GM12872 (cell line): ENCODE results near the gene LTB4R2.

Experiments
- TF ChIP-seq, protein P1 (sequence below): IDR thresholded peaks from 3 replicates; pipeline ENCODE4 v1.5.1; 2011; ENCODE audit warnings: low read depth, mild to moderate bottlenecking, low read length, moderate library complexity; ENCODE audit not compliant: insufficient read depth

LTB4R2 gene

DNA sequence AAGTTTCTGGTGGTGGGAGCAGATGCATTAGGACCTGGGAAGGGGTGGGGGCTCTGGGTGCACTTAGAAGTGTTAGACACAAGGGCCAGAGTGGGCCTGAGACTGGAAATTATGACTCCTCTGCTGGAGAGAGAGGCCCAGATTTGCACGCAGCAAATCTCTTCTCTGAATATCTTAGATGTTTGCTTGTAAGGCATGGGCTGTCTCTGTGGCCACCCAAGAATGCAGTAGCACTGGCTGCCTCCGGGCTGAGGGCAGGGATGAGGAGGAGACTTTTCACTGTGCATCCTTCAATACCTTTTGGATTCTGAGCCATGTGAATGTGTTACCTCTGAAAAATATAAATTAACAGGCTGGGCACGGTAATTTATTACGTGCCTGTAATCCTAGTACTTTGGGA lies 24.6 kb upstream of the LTB4R2 start:
- TF ChIP-seq, protein P1, sequence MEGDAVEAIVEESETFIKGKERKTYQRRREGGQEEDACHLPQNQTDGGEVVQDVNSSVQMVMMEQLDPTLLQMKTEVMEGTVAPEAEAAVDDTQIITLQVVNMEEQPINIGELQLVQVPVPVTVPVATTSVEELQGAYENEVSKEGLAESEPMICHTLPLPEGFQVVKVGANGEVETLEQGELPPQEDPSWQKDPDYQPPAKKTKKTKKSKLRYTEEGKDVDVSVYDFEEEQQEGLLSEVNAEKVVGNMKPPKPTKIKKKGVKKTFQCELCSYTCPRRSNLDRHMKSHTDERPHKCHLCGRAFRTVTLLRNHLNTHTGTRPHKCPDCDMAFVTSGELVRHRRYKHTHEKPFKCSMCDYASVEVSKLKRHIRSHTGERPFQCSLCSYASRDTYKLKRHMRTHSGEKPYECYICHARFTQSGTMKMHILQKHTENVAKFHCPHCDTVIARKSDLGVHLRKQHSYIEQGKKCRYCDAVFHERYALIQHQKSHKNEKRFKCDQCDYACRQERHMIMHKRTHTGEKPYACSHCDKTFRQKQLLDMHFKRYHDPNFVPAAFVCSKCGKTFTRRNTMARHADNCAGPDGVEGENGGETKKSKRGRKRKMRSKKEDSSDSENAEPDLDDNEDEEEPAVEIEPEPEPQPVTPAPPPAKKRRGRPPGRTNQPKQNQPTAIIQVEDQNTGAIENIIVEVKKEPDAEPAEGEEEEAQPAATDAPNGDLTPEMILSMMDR = no peak

DNA sequence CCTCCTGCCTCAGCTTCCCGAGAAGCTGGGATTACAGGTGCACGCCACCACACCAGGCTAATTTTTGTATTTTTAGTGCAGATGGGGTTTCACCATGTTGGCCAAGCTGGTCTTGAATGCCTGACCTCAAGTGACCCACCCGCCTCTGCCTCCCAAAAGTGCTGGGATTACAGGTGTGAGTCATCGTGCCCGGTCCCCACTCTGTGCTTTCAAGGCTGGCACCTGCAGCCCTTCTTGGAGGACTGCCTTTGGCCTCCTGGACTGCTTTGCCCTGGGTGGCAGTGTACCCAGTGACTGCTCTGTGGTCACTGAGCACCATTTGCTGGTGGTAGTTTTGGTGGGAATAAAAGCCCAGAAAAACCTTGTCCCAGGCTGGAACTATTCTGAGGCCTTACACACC lies 22.9 kb upstream of the LTB4R2 start:
- TF ChIP-seq, protein P1 = no peak

DNA sequence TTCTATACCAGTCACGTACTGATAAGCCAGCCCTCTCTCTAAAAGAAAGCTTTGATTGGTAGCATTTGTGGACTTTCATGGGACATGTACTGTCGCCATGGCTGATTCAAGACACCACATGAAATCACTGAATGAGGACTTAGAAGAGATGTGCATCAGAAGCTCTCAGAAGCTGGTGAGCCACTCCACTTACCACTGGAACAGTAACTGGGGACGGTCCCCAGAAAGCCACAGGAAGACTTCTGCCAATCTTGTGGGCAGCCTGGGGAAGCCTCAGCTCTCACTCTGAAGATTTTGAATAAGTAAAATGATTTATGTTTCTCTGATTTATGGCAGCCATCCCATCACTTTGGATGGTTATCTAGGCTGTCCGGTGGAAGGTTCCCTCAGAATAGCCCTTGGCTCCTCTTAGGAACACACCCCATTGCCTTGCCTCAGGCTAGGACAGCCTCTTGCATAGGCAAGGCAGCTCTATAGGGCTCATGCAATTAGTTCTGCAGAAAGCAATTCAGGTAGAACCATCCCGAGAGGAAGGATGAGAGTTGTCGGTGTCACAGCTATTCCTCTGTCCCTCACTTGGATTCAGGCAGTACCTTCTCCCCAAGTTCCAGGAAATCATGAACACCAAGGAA lies 20.2 kb upstream of the LTB4R2 start:
- TF ChIP-seq, protein P1 = no peak

DNA sequence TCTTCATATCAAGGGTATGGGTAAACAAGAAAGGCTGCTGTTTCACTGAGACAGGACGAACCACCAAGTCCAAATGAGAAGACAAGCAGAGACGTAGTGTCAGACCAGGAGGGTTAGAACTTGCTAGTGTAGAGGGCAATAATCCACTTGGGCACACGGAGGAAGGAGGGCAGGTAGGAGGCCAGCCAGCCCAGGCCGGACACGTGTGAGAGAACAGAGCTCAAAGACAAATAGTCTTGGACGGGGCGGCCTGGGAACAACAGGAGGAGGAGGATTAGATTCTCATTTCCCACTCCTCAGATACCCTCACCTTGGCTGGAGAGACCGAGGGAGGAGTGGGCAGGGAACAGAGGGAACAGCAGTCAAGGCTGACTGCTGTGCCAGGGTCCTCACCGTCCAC lies 19.2 kb upstream of the LTB4R2 start:
- TF ChIP-seq, protein P1 = no peak

DNA sequence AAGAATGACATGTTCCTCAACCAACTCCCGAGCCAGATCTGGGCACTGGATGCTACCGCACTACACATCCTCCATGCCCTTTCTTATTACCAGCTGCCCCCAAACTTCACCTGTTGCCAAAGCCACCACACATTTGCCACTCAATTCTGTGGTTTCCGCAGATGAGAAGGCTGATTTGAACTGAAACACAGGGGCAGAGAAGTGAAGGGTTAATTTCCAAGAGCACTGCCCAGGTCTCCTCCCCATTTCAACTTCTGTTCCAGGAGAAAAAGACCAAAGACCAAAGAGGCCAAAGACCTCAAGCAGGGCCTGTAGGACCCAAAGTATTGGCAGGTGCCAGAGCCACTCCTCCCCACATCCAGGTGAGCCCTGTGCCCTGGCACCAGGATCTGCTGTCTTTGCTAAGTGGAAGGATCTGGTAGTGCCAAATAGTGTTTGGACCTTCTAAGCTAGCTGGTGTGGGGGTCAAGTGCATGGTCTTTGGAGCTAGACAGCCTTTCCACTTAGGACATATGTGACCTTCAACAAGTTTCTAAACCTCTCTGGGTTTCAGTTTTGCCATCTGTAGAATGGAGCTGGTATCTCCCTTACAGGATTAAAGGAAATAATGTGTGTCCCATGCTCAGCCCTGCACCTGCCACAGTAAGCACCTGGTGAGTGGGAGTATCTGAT lies 18.4 kb upstream of the LTB4R2 start:
- TF ChIP-seq, protein P1 = no peak

DNA sequence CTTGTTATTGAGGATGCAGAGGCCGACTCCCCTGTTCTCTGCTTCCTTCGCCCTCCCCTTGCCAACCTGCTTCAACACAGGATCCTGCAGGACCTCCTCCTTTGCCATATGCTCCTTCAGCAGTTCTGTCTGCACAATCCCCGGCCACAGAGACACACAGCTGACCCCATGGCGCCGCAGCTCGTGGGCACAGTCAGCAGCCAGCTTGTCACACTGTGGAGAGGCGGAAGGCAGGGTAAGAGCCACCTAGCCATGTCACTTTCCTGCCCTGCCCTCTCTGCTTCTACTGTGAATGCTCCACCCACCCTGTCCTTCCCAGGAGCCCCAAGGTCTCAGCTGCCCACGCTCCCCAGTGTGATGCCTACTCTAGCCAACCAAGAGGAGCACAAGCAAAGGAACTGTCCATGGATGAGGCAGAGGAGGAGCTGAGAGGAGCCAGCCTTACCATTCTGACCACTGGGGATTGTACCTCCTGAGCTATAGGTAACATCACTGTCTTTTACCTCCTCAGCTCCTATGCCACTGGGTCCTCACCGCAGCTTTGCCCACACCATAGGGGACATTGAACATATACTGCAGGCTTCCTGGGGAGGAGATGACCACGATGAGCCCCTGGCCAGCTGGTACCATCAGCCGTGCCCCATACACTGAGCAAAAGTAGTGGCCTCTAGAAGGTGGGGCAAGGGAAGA lies 17.7 kb upstream of the LTB4R2 start:
- TF ChIP-seq, protein P1 = no peak

DNA sequence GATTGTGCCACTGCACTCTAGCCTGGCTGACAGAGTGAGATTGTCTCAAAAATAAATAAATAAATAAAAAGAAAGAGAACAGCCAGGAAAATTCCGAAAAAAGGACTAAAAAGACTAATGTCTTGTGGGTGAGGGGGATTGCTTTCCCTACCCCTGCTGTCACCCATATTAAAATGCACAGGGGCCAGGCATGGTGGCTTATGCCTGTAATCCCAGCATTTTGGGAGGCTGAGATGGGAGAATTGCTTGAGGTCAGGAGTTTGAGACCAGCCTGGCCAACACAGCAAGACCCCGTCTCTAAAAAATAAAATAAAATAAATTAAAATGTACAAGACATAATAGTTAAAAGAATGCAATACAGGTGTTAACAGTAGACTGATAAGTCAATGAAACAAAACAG lies 16.4 kb upstream of the LTB4R2 start:
- TF ChIP-seq, protein P1 = no peak
